Activated CD4-positive, CD25-positive, alpha-beta regulatory T cell (primary cell): ENCODE data around the gene SHC2.

ENCODE experiments used
- DNase-seq, 4 experiments: peaks; one replicate each; lab custom pipeline; 2025; lab: John Stamatoyannopoulos, UW

SHC2 gene

GRCh38 chr19:372306-372890 is 88.4 kb downstream of the SHC2 start:
- no peak for DNase-seq

GRCh38 chr19:371501-372168 is 89.2 kb downstream of the SHC2 start:
- DNase-seq = no peak

DNA sequence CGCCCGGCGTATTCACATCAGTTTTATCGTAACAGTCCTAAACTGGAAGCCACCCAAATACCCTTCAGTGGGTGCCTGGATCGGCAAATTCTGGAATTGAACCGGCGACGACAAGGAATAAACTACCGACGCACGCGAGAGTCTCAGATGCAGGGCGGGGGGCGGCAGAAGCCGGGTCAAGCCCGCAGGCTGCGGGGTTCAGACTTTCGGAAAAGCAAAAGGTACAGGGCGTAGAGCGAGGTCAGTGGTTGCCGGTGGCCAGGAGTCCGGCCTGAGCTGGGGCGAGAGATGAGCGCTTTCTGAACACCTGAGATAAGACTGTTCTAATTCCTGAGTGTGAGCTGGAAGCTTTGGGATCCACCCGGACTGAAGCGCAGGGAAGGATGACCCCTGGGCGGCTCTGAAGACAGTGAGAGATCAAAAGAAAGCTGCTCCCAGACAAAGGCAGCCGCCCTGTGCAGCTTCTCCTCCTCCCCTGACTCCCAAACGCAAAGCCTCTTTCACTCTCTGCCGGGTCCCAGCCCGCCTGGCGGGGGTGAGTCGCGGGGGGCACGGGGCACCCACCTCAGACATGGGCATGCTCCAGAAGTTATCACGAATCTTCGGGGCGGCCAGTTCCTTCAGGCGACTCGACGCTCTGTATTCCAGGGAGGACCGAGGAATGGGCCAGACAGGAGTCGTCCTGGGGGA is 90.0 kb downstream of the SHC2 start:
- DNase-seq = no peak

GRCh38 chr19:369876-370275 is 91.0 kb downstream of the SHC2 start:
- DNase-seq = no peak

DNA sequence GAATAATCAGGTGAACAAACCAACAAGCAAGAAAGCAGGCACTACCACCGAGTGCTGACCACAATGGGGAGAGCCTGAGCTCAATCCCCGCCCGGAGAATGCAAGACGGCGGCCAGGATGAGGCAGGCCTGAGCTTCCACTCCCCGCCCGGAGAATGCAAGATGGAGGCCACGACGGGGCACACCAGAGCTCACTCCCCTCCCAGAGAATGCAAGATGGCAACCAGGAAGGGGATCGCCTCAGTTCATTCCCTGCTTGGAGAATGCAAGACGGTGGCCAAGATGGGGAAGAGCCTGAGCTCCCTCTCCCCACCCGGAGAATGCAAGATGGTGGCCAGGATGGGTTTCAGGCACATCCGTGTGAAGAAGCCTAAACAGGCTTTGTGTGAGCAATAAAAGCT is 91.6 kb downstream of the SHC2 start:
- no peak for DNase-seq

DNA sequence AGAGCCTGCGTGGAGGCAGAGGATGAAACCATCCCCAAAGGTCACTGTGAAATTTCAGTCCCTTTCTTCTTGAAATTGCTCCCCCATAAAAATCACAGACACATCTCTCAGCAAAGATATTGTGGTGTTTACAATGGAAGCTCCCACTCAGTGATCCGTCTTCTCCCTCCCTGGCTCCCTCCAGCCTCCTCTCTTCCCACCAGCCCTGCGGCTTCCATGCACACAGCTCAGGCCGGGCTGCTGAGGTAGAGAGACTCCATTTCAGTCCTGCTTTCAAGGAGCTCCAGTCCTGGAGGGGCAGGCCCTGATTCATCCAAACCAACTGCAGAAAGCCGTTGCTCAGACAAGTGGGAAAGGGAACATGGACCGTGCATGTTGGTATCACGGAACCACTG is 92.2 kb downstream of the SHC2 start:
- no peak for DNase-seq

- no peak for DNase-seq
Measured at GRCh38 chr19:367963-368629, 92.7 kb downstream of the SHC2 start.

- DNase-seq = no peak
Measured at GRCh38 chr19:367561-367960, 93.3 kb downstream of the SHC2 start.

GRCh38 chr19:366951-367350 is 93.9 kb downstream of the SHC2 start:
- no peak for DNase-seq
